Skin of body (tissue), 2 donors: ENCODE measurements around the gene AKIP1. TPM values are rescaled to one million over a fixed set of nuclear protein-coding genes. Genes with fewer than 3 reads are reported as not detected.
"Not testable (repeated sequence)": the region's sequence is repeated elsewhere in the genome, so short reads cannot be mapped to it uniquely, and the experiment has no call there.

Experiments used
- DNase-seq: peaks from one replicate; lab custom pipeline; 2025; lab: John Stamatoyannopoulos, UW
- total RNA-seq: library from RNA; depleted of rRNA; stranded (reverse); fragments of >200 nt; gene quantifications from one replicate; pipeline ENCODE4 v1.2.3, GENCODE V29; 2014

The AKIP1 gene
- 12.1 TPM for total RNA-seq

GRCh38 chr11:8911029-8911823, at the start of gene AKIP1:
TSS of gene AKIP1 (plus strand) at chr11:8911189. CDS start at chr11:8911450, 261 bp downstream.
- DNase-seq = peak; percentile 96

GRCh38 chr11:8863838-8864237, 47.2 kb upstream of the AKIP1 start:
- DNase-seq = no peak

- DNase-seq = no peak
Observed at GRCh38 chr11:8865304-8865703, 45.7 kb upstream of the AKIP1 start.

GRCh38 chr11:8867035-8867434, 44.0 kb upstream of the AKIP1 start:
- no peak for DNase-seq

GRCh38 chr11:8867931-8868631, 42.9 kb upstream of the AKIP1 start:
- peak; percentile 7 for DNase-seq

- DNase-seq = peak; percentile 57
Observed at GRCh38 chr11:8870411-8871170, 40.4 kb upstream of the AKIP1 start.

- DNase-seq = peak; percentile 94
Observed at GRCh38 chr11:8871171-8871775, 39.7 kb upstream of the AKIP1 start.

- peak; percentile 53 for DNase-seq
Observed at GRCh38 chr11:8871962-8872361, 39.0 kb upstream of the AKIP1 start.

- DNase-seq = no peak
Observed at GRCh38 chr11:8873741-8874405, 37.1 kb upstream of the AKIP1 start.

GRCh38 chr11:8878771-8879170, 32.2 kb upstream of the AKIP1 start:
- no peak for DNase-seq

GRCh38 chr11:8881585-8881984, 29.4 kb upstream of the AKIP1 start:
- DNase-seq = not testable (repeated sequence)

GRCh38 chr11:8886322-8886721, 24.7 kb upstream of the AKIP1 start:
- DNase-seq = no peak

- not testable (repeated sequence) for DNase-seq
Observed at GRCh38 chr11:8891185-8891584, 19.8 kb upstream of the AKIP1 start.

- no peak for DNase-seq
Observed at GRCh38 chr11:8899119-8899753, 11.8 kb upstream of the AKIP1 start.

- no peak for DNase-seq
Observed at GRCh38 chr11:8905528-8906165, 5.3 kb upstream of the AKIP1 start.

- DNase-seq = no peak
Observed at GRCh38 chr11:8907116-8907515, 3.9 kb upstream of the AKIP1 start.

- no peak for DNase-seq
Observed at GRCh38 chr11:8908099-8908498, 2.9 kb upstream of the AKIP1 start.

- DNase-seq = no peak
Observed at GRCh38 chr11:8910649-8911026, 351 bp upstream of the AKIP1 start.

GRCh38 chr11:8913961-8914660, 3.1 kb downstream of the AKIP1 start:
- no peak for DNase-seq

- DNase-seq = no peak
Observed at GRCh38 chr11:8914661-8915018, 3.7 kb downstream of the AKIP1 start.
